Measurements from ENCODE around the gene MEG3. TPM values are rescaled to one million over a fixed set of nuclear protein-coding genes. Genes with fewer than 3 reads are reported as not detected.

The MEG3 gene
- total RNA-seq, 1 experiment from 2014 or later = 62.4 TPM

- Histone ChIP-seq H3K36me3 (ENCODE audit: control insufficient read depth, insufficient read depth, low read length) (no peaks in the 10 kb centered on the region), H3K27ac (ENCODE audit: low read length) (no peak overlapping the region), H3K27me3 (ENCODE audit: control insufficient read depth, insufficient read depth, low read length) (no peaks in the 10 kb centered on the region), H3K4me1 (ENCODE audit: control insufficient read depth, insufficient read depth, low read length) (no peaks in the 10 kb centered on the region), H3K9me3 (ENCODE audit: control insufficient read depth, insufficient read depth, low read depth, low read length) (peaks cover 11% of the 10 kb centered on the region; the same call in 1 of the 2 replicates), H3K4me3 (ENCODE audit: low read depth in 2 of 2, low read length in 2 of 2) (no peak overlapping the region)
- intact Hi-C loops (cut with micrococcal nuclease; ENCODE audit: unreplicated experiment) (no loop called here), in situ Hi-C loops (cut with HindIII; ENCODE audit: low pct_unique_long_range_greater_than_20kb, low sequenced_read_pairs) (no loop called here)
- no peak for ATAC-seq
- CTCF ChIA-PET = no interaction called here
- POLR2A ChIA-PET = no interaction called here
- TF ChIP-seq POLR2AphosphoS5 (IDR thresholded peaks at IDR 0.05; ENCODE audit: low read depth, low read length) (no peak), TCF7L2 (IDR thresholded peaks at IDR 0.05; ENCODE audit: low read depth, low read length) (no peak), REST (IDR thresholded peaks at IDR 0.05; ENCODE audit: insufficient read depth in 1 of 2, low read depth in 2 of 2, low read length in 1 of 2) (no peak), CTCF (IDR thresholded peaks at IDR 0.05) (no peak), SIN3A (IDR thresholded peaks at IDR 0.05; ENCODE audit: borderline replicate concordance, insufficient read depth, low read depth, low read length) (no peak)
- no TSS peak for BruUV-seq (replicated peaks)
- no peak for DNase-seq (ENCODE audit: low read depth, low spot score)
These were observed 15.0 kb upstream of the MEG3 start for GRCh38 chr14:100810861-100811461.

GRCh38 chr14:100813291-100813690 lies 12.6 kb upstream of the MEG3 start:
- intact Hi-C loops (cut with micrococcal nuclease; ENCODE audit: unreplicated experiment) = no loop called here
- no peak overlapping the region for H3K27ac ChIP-seq (ENCODE audit: low read length)
- peaks cover 11% of the 10 kb centered on the region; the same call in 1 of the 2 replicates for H3K9me3 ChIP-seq (ENCODE audit: control insufficient read depth, insufficient read depth, low read depth, low read length)
- no peaks in the 10 kb centered on the region for H3K4me1 ChIP-seq (ENCODE audit: control insufficient read depth, insufficient read depth, low read length)
- H3K36me3 ChIP-seq (ENCODE audit: control insufficient read depth, insufficient read depth, low read length) = no peaks in the 10 kb centered on the region
- in situ Hi-C loops (cut with HindIII; ENCODE audit: low pct_unique_long_range_greater_than_20kb, low sequenced_read_pairs) = no loop called here
- ChIA-PET POLR2A (no interaction called here), CTCF (no interaction called here)
- no peak for DNase-seq (ENCODE audit: low read depth, low spot score)
- TF ChIP-seq POLR2AphosphoS5 (IDR thresholded peaks at IDR 0.05; ENCODE audit: low read depth, low read length) (no peak), CTCF (IDR thresholded peaks at IDR 0.05) (no peak), SIN3A (IDR thresholded peaks at IDR 0.05; ENCODE audit: borderline replicate concordance, insufficient read depth, low read depth, low read length) (no peak), REST (IDR thresholded peaks at IDR 0.05; ENCODE audit: insufficient read depth in 1 of 2, low read depth in 2 of 2, low read length in 1 of 2) (no peak), TCF7L2 (IDR thresholded peaks at IDR 0.05; ENCODE audit: low read depth, low read length) (no peak)
- no peaks in the 10 kb centered on the region for H3K27me3 ChIP-seq (ENCODE audit: control insufficient read depth, insufficient read depth, low read length)
- no peak for ATAC-seq
- no TSS peak for BruUV-seq (replicated peaks)
- no peak overlapping the region for H3K4me3 ChIP-seq (ENCODE audit: low read depth in 2 of 2, low read length in 2 of 2)

Data from Panc1 (cell line).